OCI-LY3 (cell line): ENCODE results near the gene LSM6.

Source experiments
- H2AFZ ChIP-seq: fragments of 200-600, 300-600 bp; shearing (Covaris generic); 2 replicates; pipeline ENCODE4 v1.6.0; 2014; ENCODE audit warnings: antibody characterized with exemption, low read depth, low read length
- H3K27ac ChIP-seq: fragments of 200-600, 300-600 bp; sonication (generic); 2 replicates; pipeline ENCODE4 v1.5.1; 2014; ENCODE audit warnings: mild to moderate bottlenecking, low read length, moderate library complexity, mixed read lengths
- H3K27me3 ChIP-seq: fragments of 200-600, 300-600 bp; sonication (generic); 2 replicates; pipeline ENCODE4 v1.6.1; 2014; ENCODE audit warnings: low read depth, low read length, mixed read lengths
- H3K36me3 ChIP-seq: fragments of 200-600, 300-600 bp; sonication (generic); replicated peaks from 2 replicates; pipeline ENCODE3; 2014; ENCODE audit warnings: low read depth, low read length, mixed read lengths
- H3K4me1 ChIP-seq: fragments of 300-600, 200-600 bp; sonication (generic); 2 replicates; pipeline ENCODE4 v1.6.1; 2014; ENCODE audit warnings: low read length, mixed read lengths
- H3K4me2 ChIP-seq: fragments of 200-600, 300-600 bp; sonication (generic); 2 replicates; pipeline ENCODE4 v1.6.1; 2014; ENCODE audit warnings: low read length, mixed read lengths
- H3K4me3 ChIP-seq: fragments of 300-600, 200-600 bp; sonication (generic); 2 replicates; pipeline ENCODE4 v1.5.1; 2014; ENCODE audit warnings: antibody characterized with exemption, mild to moderate bottlenecking, low read length, moderate library complexity
- H3K79me2 ChIP-seq: fragments of 300-600, 200-600 bp; shearing (Covaris generic); 2 replicates; pipeline ENCODE4 v1.6.1; 2014; ENCODE audit warnings: mild to moderate bottlenecking, low read length, mixed read lengths
- H3K9ac ChIP-seq: fragments of 300-600, 200-600 bp; shearing (Covaris generic); 2 replicates; pipeline ENCODE4 v1.6.0; 2014; ENCODE audit warnings: mild to moderate bottlenecking, low read length, moderate library complexity
- H3K9me3 ChIP-seq: fragments of 200-600, 300-600 bp; shearing (Covaris generic); 2 replicates; pipeline ENCODE4 v1.6.1; 2014; ENCODE audit warnings: low read length, mixed read lengths; ENCODE audit not compliant: insufficient read depth
- H4K20me1 ChIP-seq: fragments of 200-600, 300-600 bp; sonication (generic); 2 replicates; pipeline ENCODE4 v1.6.1; 2016; ENCODE audit warnings: low read length, mixed read lengths; ENCODE audit not compliant: insufficient read depth
- CTCF ChIP-seq: fragments of 200-600, 300-600 bp; sonication (generic); IDR thresholded peaks from 2 replicates; pipeline ENCODE4 v1.5.1; 2014; ENCODE audit warnings: antibody characterized with exemption, low read length, low read depth
- EZH2phosphoT487 ChIP-seq: fragments of 200-600 bp; shearing (Covaris generic); IDR thresholded peaks from 2 replicates; pipeline ENCODE4 v1.6.1; 2018; ENCODE audit warnings: antibody characterized with exemption, mixed run types, low read depth

LSM6 gene

GRCh38 chr4:146207410-146207809 lies 31.9 kb downstream of the LSM6 start:
- Histone ChIP-seq H4K20me1 (no peaks in the 10 kb centered on the region), H2AFZ (no peak overlapping the region), H3K9ac (no peak overlapping the region), H3K27ac (no peak overlapping the region), H3K79me2 (no peaks in the 10 kb centered on the region), H3K4me2 (no peak overlapping the region), H3K4me1 (no peaks in the 10 kb centered on the region), H3K36me3 (no peaks in the 10 kb centered on the region), H3K4me3 (no peak overlapping the region), H3K9me3 (no peaks in the 10 kb centered on the region), H3K27me3 (0 out of 2 replicates have a peak, but pooled peaks cover 10% of the 10 kb centered on the region)
- TF ChIP-seq EZH2phosphoT487 (no peak), CTCF (no peak)

- no peak overlapping the region for H3K4me2 ChIP-seq
- no peak overlapping the region for H3K27ac ChIP-seq
- H3K4me3 ChIP-seq = no peak overlapping the region
- no peaks in the 10 kb centered on the region for H3K36me3 ChIP-seq
- no peaks in the 10 kb centered on the region for H4K20me1 ChIP-seq
- H3K9ac ChIP-seq = no peak overlapping the region
- TF ChIP-seq CTCF (no peak), EZH2phosphoT487 (no peak)
- H3K27me3 ChIP-seq = 0 out of 2 replicates have a peak, but pooled peaks cover 10% of the 10 kb centered on the region
- no peaks in the 10 kb centered on the region for H3K9me3 ChIP-seq
- no peak overlapping the region for H2AFZ ChIP-seq
- H3K4me1 ChIP-seq = no peaks in the 10 kb centered on the region
- no peaks in the 10 kb centered on the region for H3K79me2 ChIP-seq
These were observed 35.4 kb downstream of the LSM6 start for GRCh38 chr4:146210890-146211289.

GRCh38 chr4:146211440-146211839 lies 35.9 kb downstream of the LSM6 start:
- Histone ChIP-seq H4K20me1 (no peaks in the 10 kb centered on the region), H3K79me2 (no peaks in the 10 kb centered on the region), H2AFZ (no peak overlapping the region), H3K27me3 (0 out of 2 replicates have a peak, but pooled peaks cover 10% of the 10 kb centered on the region), H3K9ac (no peak overlapping the region), H3K4me3 (no peak overlapping the region), H3K36me3 (no peaks in the 10 kb centered on the region), H3K27ac (no peak overlapping the region), H3K9me3 (no peaks in the 10 kb centered on the region), H3K4me1 (no peaks in the 10 kb centered on the region), H3K4me2 (no peak overlapping the region)
- TF ChIP-seq CTCF = no peak
- no peak for TF ChIP-seq EZH2phosphoT487

- no peaks in the 10 kb centered on the region for H3K4me1 ChIP-seq
- H3K9me3 ChIP-seq = no peaks in the 10 kb centered on the region
- no peaks in the 10 kb centered on the region for H4K20me1 ChIP-seq
- H3K27me3 ChIP-seq = 0 out of 2 replicates have a peak, but pooled peaks cover 10% of the 10 kb centered on the region
- H3K27ac ChIP-seq = no peak overlapping the region
- no peak overlapping the region for H3K4me3 ChIP-seq
- TF ChIP-seq EZH2phosphoT487 = no peak
- TF ChIP-seq CTCF = no peak
- no peak overlapping the region for H3K9ac ChIP-seq
- no peak overlapping the region for H2AFZ ChIP-seq
- H3K4me2 ChIP-seq = no peak overlapping the region
- no peaks in the 10 kb centered on the region for H3K79me2 ChIP-seq
- no peaks in the 10 kb centered on the region for H3K36me3 ChIP-seq
These were observed 37.3 kb downstream of the LSM6 start for GRCh38 chr4:146212781-146213180.
